ENCODE measurements around the gene AK1. TPM values are rescaled to one million over a fixed set of nuclear protein-coding genes. Genes with fewer than 3 reads are reported as not detected.

AK1 gene
- total and polyA plus RNA-seq, 9 of the 15 experiments (the other 6 are each of a cell fraction or from before 2014, with no cell fraction given): 10.1 to 71.8 (median 39.0) TPM

DNA sequence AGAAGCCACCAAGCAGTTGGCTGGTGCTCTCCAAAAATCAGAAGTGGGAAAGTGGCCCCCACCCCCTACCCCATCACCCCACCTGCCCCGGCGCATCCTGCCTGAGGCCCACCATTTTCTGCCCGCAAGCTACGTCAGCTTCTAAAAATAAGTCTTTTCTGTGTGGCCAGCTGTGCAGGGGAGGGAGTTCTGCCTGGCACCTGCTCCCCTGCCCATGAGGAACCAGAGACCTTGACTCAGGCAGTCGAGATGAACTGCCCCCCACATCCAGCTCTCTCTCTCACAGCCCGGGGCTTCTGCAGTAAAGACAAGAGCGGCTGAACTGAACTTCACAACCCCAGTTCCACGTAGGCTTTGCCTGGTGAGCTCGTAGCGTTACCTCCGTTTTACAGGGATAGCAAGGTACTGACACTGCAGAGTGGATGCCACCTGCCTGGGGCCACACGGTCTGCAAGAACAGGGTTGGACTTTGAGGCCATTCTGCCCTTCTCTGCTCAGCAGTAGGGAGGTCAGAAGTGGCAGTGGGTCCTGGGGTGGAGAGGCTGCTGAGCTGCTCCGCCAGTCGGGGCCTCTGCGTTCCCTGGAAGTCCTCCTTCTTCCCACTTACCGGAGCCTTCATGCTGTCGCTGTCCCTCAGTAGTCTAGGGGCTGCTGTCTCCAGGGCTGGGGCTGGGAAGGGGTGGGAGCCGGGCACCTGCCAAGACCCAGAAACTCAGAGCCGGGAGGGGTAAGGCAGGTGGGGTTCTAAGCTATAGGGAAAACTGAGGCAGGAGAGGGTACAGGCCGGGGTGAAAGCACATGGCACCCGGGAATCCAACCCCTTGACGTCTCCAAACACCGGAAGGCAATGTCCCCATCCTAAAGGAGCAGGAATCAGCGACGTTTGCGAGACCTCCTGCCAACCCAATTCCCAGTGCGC, 38.6 kb upstream of the AK1 start:
- CTCF ChIA-PET (ENCODE audit: low intra/inter-chr PET ratio): interaction anchor here (0.5 kb wide), 1 partner anchor 177 kb away, joined by 4 read pairs; no protein-coding TSS in a partner anchor
- Histone ChIP-seq H3K9me3 (replicated peaks; ENCODE audit: control insufficient read depth, insufficient read depth, low read depth, low read length) (no peaks in the 10 kb centered on the region), H3K4me1 (replicated peaks in 1 of 2; ENCODE audit: control insufficient read depth in 2 of 2, insufficient read depth in 2 of 2, low read length in 2 of 2) (peaks cover 42 to 63% of the 10 kb centered on the region in 2 experiments), H3K36me3 (ENCODE audit: control insufficient read depth, insufficient read depth, low read length) (peaks cover 30% of the 10 kb centered on the region; the same call in 2 of the 3 replicates), H3K27me3 (ENCODE audit: control insufficient read depth in 2 of 2, insufficient read depth in 2 of 2, low read length in 2 of 2) (no peaks in the 10 kb centered on the region), H3K9ac (ENCODE audit: insufficient read depth in 1 of 2, low read depth in 2 of 2, low read length in 2 of 2) (peak overlapping the region; percentile 66 to 96), H3K4me2 (ENCODE audit: insufficient read depth, low read length) (peak overlapping the region; percentile 91), H4K20me1 (replicated peaks; ENCODE audit: control insufficient read depth, insufficient read depth, low read length) (no peaks in the 10 kb centered on the region), H3K27ac (ENCODE audit: extremely low read depth, low read depth, low read length) (peak overlapping the region; percentile 54), H3K4me3 (peak overlapping the region; percentile 70), H3K9me1 (ENCODE audit: control insufficient read depth, insufficient read depth, low read length) (no peaks in the 10 kb centered on the region), H2AFZ (ENCODE audit: low read depth, low read length) (peak overlapping the region; percentile 86), H3K79me2 (ENCODE audit: control insufficient read depth, insufficient read depth, low read length) (peaks cover 17% of the 10 kb centered on the region)
- WGBS (ENCODE audit: insufficient coverage, low coverage, missing lambda C conversion rate): 23% methylated on average over 26 of the region's 27 CpGs
- ATAC-seq (peak; percentile 2; the same call in 1 of the 3 replicates), DNase-seq (ENCODE audit: extremely low read depth in 1 of 4, low spot score in 3 of 4) (peak in 1 of 4 experiments; percentile 26), FAIRE-seq (peak; percentile 64)
- TSS peak; percentile 79 for BruUV-seq (replicated peaks)
- intact Hi-C loops (cut with micrococcal nuclease): loop anchor here (2.0 to 10.0 kb wide), 3 partner anchors 19 to 411 kb away; no protein-coding TSS in a partner anchor
- POLR2A ChIA-PET: interaction anchor here (0.5 to 1.2 kb wide), 6 partner anchors 16 to 145 kb away, joined by 3 to 4 read pairs (median 4); no protein-coding TSS in a partner anchor
- in situ Hi-C loops (cut with MboI): loop anchor here (5.0 to 25.0 kb wide), 3 partner anchors 179 to 979 kb away; partner anchors contain the start of gene TOR2A
- peak; percentile 52; the same call in 1 of the 2 replicates for TF ChIP-seq MGA (IDR thresholded peaks at IDR 0.05)
- TF ChIP-seq E2F3 (CRISPR knock-in tag; IDR thresholded peaks at IDR 0.05): no peak
- no peak for TF ChIP-seq CREB3L1 (IDR thresholded peaks at IDR 0.05; ENCODE audit: borderline replicate concordance, low read depth)
- peak; percentile 32; the same call in 1 of the 2 replicates for TF ChIP-seq GABPB1 (CRISPR knock-in tag; IDR thresholded peaks at IDR 0.05)
- peak in 1 of 2 experiments; percentile 23; a peak in 1 of 4 replicates for TF ChIP-seq SIN3A (IDR thresholded peaks at IDR 0.05; ENCODE audit: borderline replicate concordance in 2 of 2, control insufficient read depth in 1 of 2, low read depth in 2 of 2, low read length in 2 of 2)
